SK-N-SH (cell line): ENCODE results near the gene CCKAR. TPM values are rescaled to one million over a fixed set of nuclear protein-coding genes. Genes with fewer than 3 reads are reported as not detected.

Experiments
- CTCF ChIA-PET: fragments of 300-600, 350-600 bp; formaldehyde crosslinking; extraction: SDS; loops from one replicate; lab custom pipeline; 2021; lab: Yijun Ruan, JAX
- POLR2A ChIA-PET: fragments of 350-600 bp; sonication (Branson Sonifier 250); formaldehyde crosslinking; extraction: SDS; loops from one replicate; lab custom pipeline; 2020; ENCODE audit warnings: antibody characterized with exemption, inconsistent platforms; lab: Yijun Ruan, JAX
- DNase-seq: peaks from one replicate; pipeline ENCODE4 v3.0.0; 2012
- H2AFZ ChIP-seq: fragments of 200-600 bp; sonication (generic); 2 replicates; pipeline ENCODE4 v1.8.1; 2016; ENCODE audit warnings: antibody characterized with exemption, mild to moderate bottlenecking, low read depth
- H3F3A ChIP-seq: fragments of 200-600 bp; sonication (generic); replicated peaks from 2 replicates; pipeline ENCODE3; 2016; ENCODE audit warnings: antibody characterized with exemption, mild to moderate bottlenecking; ENCODE audit not compliant: insufficient read depth
- H3K27ac ChIP-seq, 2 experiments: fragments of 200-500 bp in 1 of 2; fragments of 200-600 bp in 1 of 2; sonication (Bioruptor generic) in 1 of 2; sonication (generic), shearing (Covaris generic) in 1 of 2; 2 replicates each; pipeline versions ENCODE4 v1.5.1 to v1.6.1; 2014 to 2016; ENCODE audit warnings: low read depth in 2 of 2, inconsistent platforms in 1 of 2, low read length in 1 of 2, mild to moderate bottlenecking in 1 of 2, mixed read lengths in 1 of 2
- H3K27me3 ChIP-seq: fragments of 200-600 bp; sonication (generic), shearing (Covaris generic); 2 replicates; pipeline ENCODE4 v1.6.1; 2016; ENCODE audit warnings: mixed run types; ENCODE audit not compliant: insufficient read depth
- H3K36me3 ChIP-seq, 2 experiments: fragments of 200-500 bp in 1 of 2; fragments of 200-600 bp in 1 of 2; sonication (Bioruptor generic) in 1 of 2; sonication (generic) in 1 of 2; replicated peaks in 1 of 2; 2 replicates each; pipeline versions ENCODE3 to v1.5.1; 2014 to 2016; ENCODE audit warnings: low read length in 1 of 2, mild to moderate bottlenecking in 1 of 2; ENCODE audit not compliant: insufficient read depth in 2 of 2, control insufficient read depth in 1 of 2
- H3K4me1 ChIP-seq, 2 experiments: fragments of 200-500 bp in 1 of 2; fragments of 200-600 bp in 1 of 2; sonication (Bioruptor generic) in 1 of 2; sonication (generic), shearing (Covaris generic) in 1 of 2; 2 replicates each; pipeline versions ENCODE4 v1.5.1 to v1.6.1; 2014 to 2016; ENCODE audit warnings: low read depth in 1 of 2, low read length in 1 of 2, mixed run types in 1 of 2; ENCODE audit not compliant: insufficient read depth in 2 of 2, control insufficient read depth in 1 of 2
- H3K4me2 ChIP-seq: fragments of 200-600 bp; sonication (generic), shearing (Covaris generic); 2 replicates; pipeline ENCODE4 v1.6.1; 2017; ENCODE audit warnings: mixed run types
- H3K4me3 ChIP-seq, 2 experiments: fragments of 200-500 bp in 1 of 2; fragments of 200-600 bp in 1 of 2; sonication (Bioruptor generic) in 1 of 2; sonication (generic), shearing (Covaris generic) in 1 of 2; 2 replicates each; pipeline versions ENCODE4 v1.5.1 to v1.8.1; 2014 to 2016; ENCODE audit warnings: low read depth in 2 of 2, inconsistent platforms in 1 of 2, low read length in 1 of 2, mild to moderate bottlenecking in 1 of 2, mixed read lengths in 1 of 2, moderate library complexity in 1 of 2
- H3K79me2 ChIP-seq: fragments of 200-600 bp; sonication (generic); 2 replicates; pipeline ENCODE4 v1.8.1; 2017; ENCODE audit warnings: mild to moderate bottlenecking; ENCODE audit not compliant: insufficient read depth
- H3K9ac ChIP-seq: fragments of 200-600 bp; sonication (generic); 2 replicates; pipeline ENCODE4 v1.6.1; 2017; ENCODE audit warnings: mixed run types
- H3K9me2 ChIP-seq: fragments of 200-600 bp; sonication (generic); 2 replicates; pipeline ENCODE4 v1.6.1; 2017; ENCODE audit warnings: mixed run types
- H3K9me3 ChIP-seq: fragments of 200-600 bp; sonication (generic); 2 replicates; pipeline ENCODE4 v1.6.1; 2017; ENCODE audit warnings: mixed run types, mild to moderate bottlenecking, moderate library complexity
- H4K20me1 ChIP-seq: fragments of 200-600 bp; sonication (generic); 2 replicates; pipeline ENCODE4 v1.6.1; 2017; ENCODE audit warnings: mild to moderate bottlenecking, mixed run types; ENCODE audit not compliant: insufficient read depth
- CHD2 ChIP-seq: fragments of 150-350 bp; IDR thresholded peaks from 2 replicates; pipeline ENCODE4 v1.6.1; 2018; ENCODE audit warnings: low read length; ENCODE audit not compliant: partially characterized antibody
- EZH2phosphoT487 ChIP-seq: fragments of 200-600 bp; sonication (generic); IDR thresholded peaks from 2 replicates; pipeline ENCODE4 v1.6.1; 2017; ENCODE audit warnings: low read depth, mixed run types, mild to moderate bottlenecking, antibody characterized with exemption, moderate library complexity, borderline replicate concordance
- GATA2 ChIP-seq: sonication (generic); formaldehyde crosslinking; IDR thresholded peaks from 2 replicates; pipeline ENCODE4 v1.5.0; 2020; ENCODE audit warnings: mild to moderate bottlenecking, missing genetic modification reagents
- JUND ChIP-seq: IDR thresholded peaks from 2 replicates; pipeline ENCODE4 v1.4.0; 2012
- MAX ChIP-seq: IDR thresholded peaks from 2 replicates; pipeline ENCODE4 v1.4.0; 2012; ENCODE audit warnings: low read depth
- MXI1 ChIP-seq: IDR thresholded peaks from 2 replicates; pipeline ENCODE4 v1.6.1; 2012; ENCODE audit warnings: mild to moderate bottlenecking, low read depth, low read length, improper control_type of control experiment
- NFIC ChIP-seq: IDR thresholded peaks from 2 replicates; pipeline ENCODE4 v1.4.0; 2012; ENCODE audit warnings: borderline replicate concordance
- NRF1 ChIP-seq: IDR thresholded peaks from 2 replicates; pipeline ENCODE4 v1.6.1; 2012; ENCODE audit warnings: low read depth, mild to moderate bottlenecking, low read length
- RAD21 ChIP-seq: IDR thresholded peaks from 2 replicates; pipeline ENCODE4 v1.6.1; 2012; ENCODE audit warnings: mild to moderate bottlenecking, low read length
- REST ChIP-seq: IDR thresholded peaks from 2 replicates; pipeline ENCODE4 v1.6.1; 2012; ENCODE audit warnings: mild to moderate bottlenecking, low read depth, low read length, moderate library complexity
- SIN3A ChIP-seq: IDR thresholded peaks from 2 replicates; pipeline ENCODE4 v1.6.1; 2012; ENCODE audit warnings: low read depth, mild to moderate bottlenecking, low read length, moderate library complexity, borderline replicate concordance
- SMC3 ChIP-seq: IDR thresholded peaks from 2 replicates; pipeline ENCODE4 v1.6.1; 2012; ENCODE audit warnings: low read depth, low read length, improper control_type of control experiment
- TEAD4 ChIP-seq: IDR thresholded peaks from 2 replicates; pipeline ENCODE4 v1.4.0; 2012; ENCODE audit warnings: mild to moderate bottlenecking, borderline replicate concordance; ENCODE audit not compliant: insufficient read depth
- USF2 ChIP-seq: fragments of 150-350 bp; IDR thresholded peaks from 2 replicates; pipeline ENCODE4 v1.6.1; 2017; ENCODE audit warnings: antibody characterized with exemption, low read length, low read depth, borderline replicate concordance
- YY1 ChIP-seq: IDR thresholded peaks from 2 replicates; pipeline ENCODE4 v1.4.0; 2012; ENCODE audit warnings: low read depth, mild to moderate bottlenecking
- WGBS: methylation state at CpG from one replicate; pipeline ENCODE4 v1.1.6; 2017; ENCODE audit warnings: low lambda C conversion rate; 5-methylcytosine and 5-hydroxymethylcytosine counted together
- polyA plus RNA-seq, 3 experiments: library from polyadenylated mRNA; depleted of rRNA; stranded (reverse); fragments of >200 nt; gene quantifications; 2 replicates each; pipeline ENCODE4 v1.2.3, GENCODE V29; 2012
- TF ChIP-seq, protein P1 (sequence below): IDR thresholded peaks from 2 replicates; pipeline ENCODE4; 2012

The CCKAR gene
- polyA plus RNA-seq, 1 of the 3 experiments (the other 2 are of a cell fraction) = not detected

DNA sequence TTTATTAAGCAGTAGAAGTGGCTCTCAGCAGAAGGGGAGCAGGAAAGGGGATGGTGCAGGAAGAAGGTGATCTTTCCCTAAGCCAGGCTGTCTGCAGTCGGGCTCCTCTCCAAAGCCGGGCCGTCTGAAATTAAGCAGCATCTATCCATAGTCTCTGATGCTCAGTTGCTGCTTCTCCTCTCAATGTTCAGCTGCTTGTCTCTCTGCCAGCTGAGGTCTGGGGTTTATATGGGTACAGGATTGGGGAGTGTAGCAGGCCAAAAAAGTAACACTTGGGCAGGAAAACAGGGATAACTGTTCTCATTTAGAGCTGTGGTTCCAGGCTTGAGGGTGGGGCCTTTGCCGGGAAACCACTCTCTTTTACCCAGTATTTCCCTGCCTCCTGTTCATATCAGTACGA, 39.2 kb upstream of the CCKAR start:
- WGBS = 69% methylated on average over 5 of the region's 5 CpGs
- Histone ChIP-seq H3K4me3 (no peak overlapping the region), H3K79me2 (no peaks in the 10 kb centered on the region), H3K9me2 (no peaks in the 10 kb centered on the region), H3K4me1 (peaks cover 0 to 12% of the 10 kb centered on the region in 2 experiments; a peak in 2 of 4 replicates), H3K36me3 (no peaks in the 10 kb centered on the region), H3K9ac (no peak overlapping the region), H2AFZ (no peak overlapping the region), H3F3A (peaks cover 5% of the 10 kb centered on the region), H3K9me3 (no peaks in the 10 kb centered on the region), H3K4me2 (no peak overlapping the region), H4K20me1 (no peaks in the 10 kb centered on the region), H3K27ac (no peak overlapping the region), H3K27me3 (no peaks in the 10 kb centered on the region)
- TF ChIP-seq MXI1 (no peak), NRF1 (no peak), SIN3A (no peak), CHD2 (no peak), RAD21 (no peak)
- no peak for DNase-seq
- CTCF ChIA-PET = no interaction called here
- POLR2A ChIA-PET = no interaction called here

GRCh38 chr4:26525771-26526150, 35.5 kb upstream of the CCKAR start:
- Histone ChIP-seq H3K9ac (no peak overlapping the region), H3K9me3 (no peaks in the 10 kb centered on the region), H3K36me3 (no peaks in the 10 kb centered on the region), H3K27me3 (no peaks in the 10 kb centered on the region), H2AFZ (peak overlapping the region; percentile 77), H3K4me2 (peak overlapping the region; percentile 28; the same call in 1 of the 2 replicates), H3K79me2 (no peaks in the 10 kb centered on the region), H3K4me1 (peaks cover 6 to 29% of the 10 kb centered on the region in 2 experiments), H3K27ac (peak overlapping the region in 1 of 2 experiments; percentile 49; a peak in 1 of 4 replicates), H4K20me1 (no peaks in the 10 kb centered on the region), H3K4me3 (no peak overlapping the region), H3K9me2 (no peaks in the 10 kb centered on the region), H3F3A (peaks cover 11% of the 10 kb centered on the region)
- TF ChIP-seq EZH2phosphoT487 (no peak), CHD2 (no peak), JUND (no peak), SMC3 (no peak), TEAD4 (no peak), NFIC (no peak), MAX (no peak)
- ChIA-PET CTCF (no interaction called here), POLR2A (no interaction called here)
- no peak for DNase-seq
- whole genome bisulfite sequencing = 70% methylated on average over 4 of the region's 4 CpGs

DNA sequence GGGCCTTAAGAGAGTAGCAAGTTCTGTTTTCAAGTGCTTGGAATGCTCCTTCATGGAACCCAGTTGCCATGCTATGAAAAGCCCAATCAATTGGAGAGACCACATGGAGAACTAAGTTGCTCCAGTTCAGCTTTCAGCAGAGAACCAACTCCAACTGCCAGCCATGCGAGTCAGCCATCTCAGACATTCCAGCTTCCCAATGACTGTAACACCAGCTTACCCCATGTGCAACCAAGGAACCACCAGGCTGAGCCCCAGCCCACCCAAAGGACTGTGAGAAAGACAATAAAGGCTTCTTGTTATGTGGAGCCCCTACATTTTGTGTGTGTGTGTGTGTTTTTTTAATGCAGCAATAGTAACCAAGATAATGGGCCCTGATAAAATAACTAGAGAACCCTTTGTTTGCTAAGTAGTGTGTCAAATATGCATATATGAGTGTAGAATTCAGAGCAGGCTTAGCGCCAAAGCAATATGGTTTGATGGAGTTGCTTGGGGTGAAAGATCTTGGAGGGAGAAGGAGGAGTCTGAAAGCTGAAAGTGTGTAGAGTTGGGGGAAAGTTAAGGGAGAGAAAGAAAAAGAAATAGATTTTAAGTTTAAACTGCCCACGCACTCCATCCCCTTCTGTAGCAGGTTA, 35.0 kb upstream of the CCKAR start:
- Histone ChIP-seq H3K36me3 (no peaks in the 10 kb centered on the region), H3K27ac (peak overlapping the region in 1 of 2 experiments; percentile 49; a peak in 2 of 4 replicates), H3K27me3 (no peaks in the 10 kb centered on the region), H3K79me2 (no peaks in the 10 kb centered on the region), H3K4me2 (peak overlapping the region; percentile 28), H3K9ac (no peak overlapping the region; the same call in 1 of the 2 replicates), H4K20me1 (no peaks in the 10 kb centered on the region), H3K4me1 (peaks cover 6 to 29% of the 10 kb centered on the region in 2 experiments), H3K9me3 (no peaks in the 10 kb centered on the region), H2AFZ (peak overlapping the region; percentile 77), H3K4me3 (no peak overlapping the region), H3K9me2 (no peaks in the 10 kb centered on the region), H3F3A (peaks cover 11% of the 10 kb centered on the region)
- ChIA-PET CTCF (no interaction called here), POLR2A (no interaction called here)
- 95% methylated on average over 3 of the region's 3 CpGs for WGBS
- no peak for DNase-seq
- 0 out of 2 replicates have a peak, but pooled peaks have one; percentile 31 for TF ChIP-seq JUND
- no peak for TF ChIP-seq GATA2
- TF ChIP-seq, protein P1, sequence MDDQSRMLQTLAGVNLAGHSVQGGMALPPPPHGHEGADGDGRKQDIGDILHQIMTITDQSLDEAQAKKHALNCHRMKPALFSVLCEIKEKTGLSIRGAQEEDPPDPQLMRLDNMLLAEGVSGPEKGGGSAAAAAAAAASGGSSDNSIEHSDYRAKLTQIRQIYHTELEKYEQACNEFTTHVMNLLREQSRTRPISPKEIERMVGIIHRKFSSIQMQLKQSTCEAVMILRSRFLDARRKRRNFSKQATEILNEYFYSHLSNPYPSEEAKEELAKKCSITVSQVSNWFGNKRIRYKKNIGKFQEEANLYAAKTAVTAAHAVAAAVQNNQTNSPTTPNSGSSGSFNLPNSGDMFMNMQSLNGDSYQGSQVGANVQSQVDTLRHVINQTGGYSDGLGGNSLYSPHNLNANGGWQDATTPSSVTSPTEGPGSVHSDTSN = no peak
- TF ChIP-seq EZH2phosphoT487 = no peak
- no peak for TF ChIP-seq USF2
- no peak for TF ChIP-seq REST
- no peak for TF ChIP-seq NFIC
- no peak; the same call in 1 of the 2 replicates for TF ChIP-seq YY1
- TF ChIP-seq MXI1 = no peak
